Stomach (tissue), 4 donors: ENCODE results near the gene PRR5L.

Source experiments
- POLR2A ChIP-seq, 4 donors: fragments of 450-650 bp; IDR thresholded peaks; one replicate each; pipeline ENCODE4 v1.6.1; 2016; ENCODE audit warnings: antibody characterized with exemption in 4 of 4, control low read depth in 2 of 4, mild to moderate bottlenecking in 1 of 4, moderate library complexity in 1 of 4
- TF ChIP-seq, protein P1 (sequence below), 7 experiments: fragments of 450-650 bp in 4 of 7; fragments of 200-600 bp in 3 of 7; sonication (generic) in 3 of 7; IDR thresholded peaks; one replicate each; pipeline ENCODE4 v1.5.1; 2016 to 2019; ENCODE audit warnings: antibody characterized with exemption in 7 of 7, control low read depth in 2 of 7, mild to moderate bottlenecking in 1 of 7

DNA sequence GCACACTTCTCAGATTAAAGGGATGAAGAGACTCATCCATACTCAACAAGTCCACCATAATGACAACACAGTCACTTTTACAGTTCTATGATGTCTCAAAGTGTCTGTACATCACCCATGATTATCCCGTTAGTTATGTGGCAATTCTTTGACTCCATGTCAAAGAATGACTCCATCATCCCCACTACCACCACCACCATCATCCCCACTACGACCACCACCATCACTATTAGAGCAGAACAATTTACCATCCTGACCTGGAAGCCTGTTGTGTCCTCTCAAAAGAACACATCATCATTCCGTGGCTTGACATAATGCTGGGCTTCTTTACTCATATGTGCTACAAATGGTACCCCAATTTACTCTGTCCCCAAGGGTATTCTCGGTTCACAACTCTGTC, 13.7 kb downstream of the PRR5L start:
- TF ChIP-seq, protein P1, sequence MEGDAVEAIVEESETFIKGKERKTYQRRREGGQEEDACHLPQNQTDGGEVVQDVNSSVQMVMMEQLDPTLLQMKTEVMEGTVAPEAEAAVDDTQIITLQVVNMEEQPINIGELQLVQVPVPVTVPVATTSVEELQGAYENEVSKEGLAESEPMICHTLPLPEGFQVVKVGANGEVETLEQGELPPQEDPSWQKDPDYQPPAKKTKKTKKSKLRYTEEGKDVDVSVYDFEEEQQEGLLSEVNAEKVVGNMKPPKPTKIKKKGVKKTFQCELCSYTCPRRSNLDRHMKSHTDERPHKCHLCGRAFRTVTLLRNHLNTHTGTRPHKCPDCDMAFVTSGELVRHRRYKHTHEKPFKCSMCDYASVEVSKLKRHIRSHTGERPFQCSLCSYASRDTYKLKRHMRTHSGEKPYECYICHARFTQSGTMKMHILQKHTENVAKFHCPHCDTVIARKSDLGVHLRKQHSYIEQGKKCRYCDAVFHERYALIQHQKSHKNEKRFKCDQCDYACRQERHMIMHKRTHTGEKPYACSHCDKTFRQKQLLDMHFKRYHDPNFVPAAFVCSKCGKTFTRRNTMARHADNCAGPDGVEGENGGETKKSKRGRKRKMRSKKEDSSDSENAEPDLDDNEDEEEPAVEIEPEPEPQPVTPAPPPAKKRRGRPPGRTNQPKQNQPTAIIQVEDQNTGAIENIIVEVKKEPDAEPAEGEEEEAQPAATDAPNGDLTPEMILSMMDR (IDR thresholded peaks at IDR 0.05) = no peak
- no peak for TF ChIP-seq POLR2A (IDR thresholded peaks at IDR 0.05)
